ENCODE data around the gene GPC6.

The GPC6 gene

GRCh38 chr13:94169454-94170144, 943.0 kb downstream of the GPC6 start:
- H3K27me3 ChIP-seq (ENCODE audit: low read length) = no peaks in the 10 kb centered on the region
- H3K9me3 ChIP-seq (ENCODE audit: insufficient read depth, low read length) = no peaks in the 10 kb centered on the region
- no peaks in the 10 kb centered on the region for H3K36me3 ChIP-seq (ENCODE audit: low read length)
- H2AFZ ChIP-seq (ENCODE audit: low read depth, low read length, severe bottlenecking) = no peak overlapping the region
- no peak overlapping the region for H3K4me3 ChIP-seq (ENCODE audit: insufficient read depth, low read length, poor library complexity, severe bottlenecking)
- H3F3A ChIP-seq (ENCODE audit: insufficient read depth) = no peaks in the 10 kb centered on the region
- no peak for TF ChIP-seq CTCF (IDR thresholded peaks at IDR 0.05; ENCODE audit: insufficient read depth, low read length, poor library complexity, severe bottlenecking)
- TF ChIP-seq EZH2phosphoT487 (conservative IDR thresholded peaks at IDR 0.05; ENCODE audit: low read length) = no peak
- H3K4me2 ChIP-seq (ENCODE audit: low read depth, low read length, poor library complexity, severe bottlenecking) = no peak overlapping the region
- H3K9me2 ChIP-seq (replicated peaks; ENCODE audit: insufficient read depth, low read length) = no peaks in the 10 kb centered on the region
- no peak overlapping the region for H3K9ac ChIP-seq (ENCODE audit: low read length)
- no peaks in the 10 kb centered on the region for H4K20me1 ChIP-seq (ENCODE audit: low read depth, low read length)
- no peak overlapping the region for H3K27ac ChIP-seq (ENCODE audit: low read depth, low read length)
- H3K79me2 ChIP-seq (ENCODE audit: insufficient read depth, low read length) = no peaks in the 10 kb centered on the region

GRCh38 chr13:94170145-94170571, 943.6 kb downstream of the GPC6 start:
- H3K36me3 ChIP-seq (ENCODE audit: low read length) = no peaks in the 10 kb centered on the region

GRCh38 chr13:94172416-94172815, 945.8 kb downstream of the GPC6 start:
- H3K4me3 ChIP-seq (ENCODE audit: insufficient read depth, low read length, poor library complexity, severe bottlenecking) = no peak overlapping the region
- no peaks in the 10 kb centered on the region for H3K9me3 ChIP-seq (ENCODE audit: insufficient read depth, low read length)
- H3F3A ChIP-seq (ENCODE audit: insufficient read depth) = no peaks in the 10 kb centered on the region
- H2AFZ ChIP-seq (ENCODE audit: low read depth, low read length, severe bottlenecking) = no peak overlapping the region
- H3K4me2 ChIP-seq (ENCODE audit: low read depth, low read length, poor library complexity, severe bottlenecking) = no peak overlapping the region
- TF ChIP-seq EZH2phosphoT487 (conservative IDR thresholded peaks at IDR 0.05; ENCODE audit: low read length) = no peak
- no peak for TF ChIP-seq CTCF (IDR thresholded peaks at IDR 0.05; ENCODE audit: insufficient read depth, low read length, poor library complexity, severe bottlenecking)
- no peaks in the 10 kb centered on the region for H4K20me1 ChIP-seq (ENCODE audit: low read depth, low read length)
- no peak overlapping the region for H3K9ac ChIP-seq (ENCODE audit: low read length)
- H3K27ac ChIP-seq (ENCODE audit: low read depth, low read length) = no peak overlapping the region
- H3K27me3 ChIP-seq (ENCODE audit: low read length) = no peaks in the 10 kb centered on the region
- H3K79me2 ChIP-seq (ENCODE audit: insufficient read depth, low read length) = no peaks in the 10 kb centered on the region
- H3K36me3 ChIP-seq (ENCODE audit: low read length) = no peaks in the 10 kb centered on the region
- H3K9me2 ChIP-seq (replicated peaks; ENCODE audit: insufficient read depth, low read length) = no peaks in the 10 kb centered on the region

More at GRCh38 chr13:94170145-94170571, 943.6 kb downstream of the GPC6 start:
- Histone ChIP-seq H3K79me2 (ENCODE audit: insufficient read depth, low read length) (no peaks in the 10 kb centered on the region), H3K9ac (ENCODE audit: low read length) (no peak overlapping the region), H3K9me2 (replicated peaks; ENCODE audit: insufficient read depth, low read length) (no peaks in the 10 kb centered on the region), H3K27ac (ENCODE audit: low read depth, low read length) (no peak overlapping the region), H3K27me3 (ENCODE audit: low read length) (no peaks in the 10 kb centered on the region), H3K9me3 (ENCODE audit: insufficient read depth, low read length) (no peaks in the 10 kb centered on the region), H3K4me3 (ENCODE audit: insufficient read depth, low read length, poor library complexity, severe bottlenecking) (no peak overlapping the region), H2AFZ (ENCODE audit: low read depth, low read length, severe bottlenecking) (no peak overlapping the region), H4K20me1 (ENCODE audit: low read depth, low read length) (no peaks in the 10 kb centered on the region), H3F3A (ENCODE audit: insufficient read depth) (no peaks in the 10 kb centered on the region), H3K4me2 (ENCODE audit: low read depth, low read length, poor library complexity, severe bottlenecking) (no peak overlapping the region)
- TF ChIP-seq EZH2phosphoT487 (conservative IDR thresholded peaks at IDR 0.05; ENCODE audit: low read length) (no peak), CTCF (IDR thresholded peaks at IDR 0.05; ENCODE audit: insufficient read depth, low read length, poor library complexity, severe bottlenecking) (no peak)
